Dermis microvascular lymphatic vessel endothelial cell (primary cell): ENCODE measurements around the gene CHST2. TPM values are rescaled to one million over a fixed set of nuclear protein-coding genes. Genes with fewer than 3 reads are reported as not detected.
A peak's percentile ranks its signal among the peaks of the same experiment; 100 is the strongest.

ENCODE experiments used
- DNase-seq, 2 donors: peaks; one replicate each; pipeline versions ENCODE4 v3.0.0 to v3.0.0-alpha.2; 2010; ENCODE audit warnings: low read depth in 2 of 2
- total RNA-seq: library from RNA; depleted of rRNA; stranded (reverse); fragments of >200 nt; gene quantifications from 2 replicates; pipeline ENCODE4 v1.2.1, GENCODE V29; 2014

The CHST2 gene
- total RNA-seq, 1 donor from 2014 or later = 2.1 TPM

DNA sequence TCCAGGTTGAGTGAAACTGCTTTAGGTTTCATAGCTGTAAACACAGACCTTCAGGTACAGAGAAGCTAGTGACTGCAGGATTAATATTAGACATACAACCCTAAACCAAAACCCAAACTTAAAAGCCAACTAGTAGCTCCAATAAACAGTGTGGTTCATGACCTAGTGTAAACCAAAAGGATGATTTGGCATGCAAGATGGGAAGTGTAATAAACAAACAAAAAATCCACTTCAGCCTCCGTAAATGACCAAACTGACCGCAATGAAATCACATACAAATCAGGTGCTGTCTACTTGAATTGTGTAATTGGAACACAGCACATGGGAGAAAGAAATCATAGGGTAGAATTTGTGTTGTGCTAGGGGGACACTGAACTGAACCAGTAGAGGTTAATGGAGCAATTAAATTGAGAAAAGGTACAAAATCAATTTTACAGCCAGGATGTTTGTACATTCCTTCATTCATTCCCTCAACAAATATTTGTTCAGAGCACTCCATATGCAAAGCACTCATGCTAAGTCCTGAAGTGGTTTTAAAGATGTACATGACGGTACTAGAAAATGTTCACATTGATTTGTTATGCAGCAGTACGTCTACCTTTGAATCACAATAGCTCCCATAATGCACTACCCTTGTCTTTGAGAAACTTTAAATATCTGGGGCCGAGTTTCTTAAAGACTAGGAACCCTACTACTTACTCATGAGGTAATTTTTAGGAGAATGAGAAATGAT lies 21.4 kb upstream of the CHST2 start:
- no peak for DNase-seq

DNA sequence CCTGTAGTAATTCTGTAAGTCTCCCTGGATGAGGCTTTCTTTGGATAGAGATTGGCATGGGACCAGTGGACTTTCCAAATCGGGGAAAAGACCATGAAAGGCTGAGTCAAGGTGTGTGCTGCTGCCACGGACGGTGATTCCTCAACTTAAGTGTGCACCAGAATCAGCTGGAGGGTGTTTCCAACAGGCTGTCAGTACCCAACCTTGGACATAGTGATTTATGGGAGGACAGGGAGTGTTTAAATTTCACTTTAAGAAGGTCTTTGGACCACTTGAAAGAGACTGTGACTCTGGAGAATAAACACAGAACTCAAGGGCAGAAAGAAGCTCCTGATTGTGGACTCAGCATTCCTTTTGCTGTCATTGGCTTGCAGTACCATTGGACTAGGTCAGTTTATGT lies 20.4 kb upstream of the CHST2 start:
- DNase-seq = no peak

DNA sequence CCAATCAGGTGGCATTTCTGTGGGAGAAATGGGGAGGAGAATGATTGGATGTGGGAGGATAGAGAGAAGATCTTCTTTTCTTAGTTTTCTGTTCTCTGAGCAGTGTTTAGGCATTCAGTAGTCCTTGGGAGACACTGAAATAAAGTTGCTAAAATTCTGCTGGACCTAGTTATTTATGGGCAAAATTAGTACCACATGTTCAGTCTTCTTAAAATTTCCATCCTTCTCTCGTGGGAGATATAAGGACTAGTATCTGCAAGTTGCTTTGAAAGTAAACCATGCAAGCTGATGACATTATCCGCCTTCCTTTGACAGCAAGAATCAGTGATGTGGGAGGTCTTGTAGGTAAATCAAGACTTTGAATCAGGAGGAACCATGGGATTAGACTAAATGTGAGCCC lies 19.9 kb upstream of the CHST2 start:
- no peak for DNase-seq

DNA sequence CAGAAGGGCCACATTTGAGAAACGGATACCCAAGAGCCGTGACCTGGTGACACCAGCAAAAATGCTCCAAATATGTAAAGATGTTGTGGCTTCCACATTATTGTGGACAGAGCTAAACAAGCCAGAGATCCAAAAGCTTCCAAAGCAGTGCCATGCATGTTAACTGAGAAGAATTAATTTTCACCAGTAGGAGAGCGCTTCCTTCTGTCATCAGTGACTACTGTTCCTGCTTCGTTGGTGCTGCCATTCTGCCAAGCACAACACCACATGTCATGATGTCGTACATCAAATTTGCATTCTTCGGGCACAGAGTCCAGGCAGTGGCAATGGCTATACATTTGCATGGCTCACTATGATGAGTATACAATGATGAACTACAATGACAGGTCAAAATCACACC lies 19.1 kb upstream of the CHST2 start:
- no peak for DNase-seq

DNA sequence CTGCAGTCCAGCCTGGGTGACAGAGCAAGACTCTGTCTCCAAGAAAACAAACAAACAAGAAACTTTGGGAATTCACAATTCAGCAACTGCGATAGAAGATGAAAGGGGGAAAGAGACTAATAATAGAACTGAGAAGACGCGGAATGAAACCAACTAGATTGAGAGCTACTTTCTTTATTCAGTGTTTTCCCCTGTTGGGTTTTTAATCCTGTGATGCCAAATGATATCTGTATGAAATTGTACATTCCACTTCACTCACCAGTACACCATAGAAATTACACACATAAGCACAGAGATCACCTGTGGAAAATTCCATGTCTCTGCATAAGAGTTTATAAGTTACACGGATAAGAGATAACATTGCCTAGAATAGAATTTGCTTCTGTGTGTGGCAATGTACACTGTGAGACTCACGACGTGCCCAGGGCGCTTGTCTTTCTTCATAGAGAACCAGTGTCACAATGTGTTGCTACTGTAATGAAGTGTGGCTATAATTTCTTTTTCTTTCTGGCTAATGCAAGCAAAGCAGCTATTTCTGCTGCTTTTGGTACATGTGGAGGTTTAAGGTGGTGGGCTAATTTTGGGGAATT lies 17.7 kb upstream of the CHST2 start:
- DNase-seq = no peak

DNA sequence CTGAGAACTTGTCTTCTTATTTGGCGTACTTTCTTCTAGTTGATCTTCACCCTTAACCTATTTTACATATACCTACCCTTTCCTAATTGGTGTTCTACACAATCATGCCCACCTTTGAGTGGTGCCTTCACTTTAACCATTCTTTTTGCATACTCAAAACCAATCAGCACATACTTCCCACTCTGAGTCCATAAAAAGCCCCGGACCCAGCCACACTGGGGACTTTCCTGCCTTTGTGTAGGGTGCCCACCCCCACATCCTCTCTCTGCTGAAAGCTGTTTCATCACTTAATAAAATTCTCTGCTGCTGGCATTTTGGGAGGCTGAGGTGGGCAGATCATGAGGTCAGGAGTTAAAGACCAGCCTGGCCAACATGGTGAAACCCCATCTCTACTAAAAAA lies 15.9 kb upstream of the CHST2 start:
- DNase-seq = no peak

DNA sequence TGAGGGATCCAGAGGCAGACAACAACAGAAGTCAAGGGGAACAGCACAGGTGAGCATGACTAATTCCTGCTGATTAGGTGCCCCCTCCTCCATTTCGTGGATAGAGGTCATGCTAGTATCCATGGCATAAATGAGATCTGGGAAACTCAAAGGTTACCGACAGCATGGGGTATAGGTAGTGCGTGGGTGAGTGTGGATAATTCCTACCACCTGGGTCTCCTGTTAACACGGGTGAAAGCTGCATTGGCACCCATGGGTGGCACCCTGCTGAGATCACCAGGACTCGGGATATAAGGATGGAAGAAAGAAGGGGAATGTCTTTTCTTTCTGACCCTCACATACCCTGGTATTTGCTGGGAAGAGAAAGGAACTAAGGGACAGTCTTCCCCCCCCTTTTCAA lies 14.4 kb upstream of the CHST2 start:
- DNase-seq = no peak

DNA sequence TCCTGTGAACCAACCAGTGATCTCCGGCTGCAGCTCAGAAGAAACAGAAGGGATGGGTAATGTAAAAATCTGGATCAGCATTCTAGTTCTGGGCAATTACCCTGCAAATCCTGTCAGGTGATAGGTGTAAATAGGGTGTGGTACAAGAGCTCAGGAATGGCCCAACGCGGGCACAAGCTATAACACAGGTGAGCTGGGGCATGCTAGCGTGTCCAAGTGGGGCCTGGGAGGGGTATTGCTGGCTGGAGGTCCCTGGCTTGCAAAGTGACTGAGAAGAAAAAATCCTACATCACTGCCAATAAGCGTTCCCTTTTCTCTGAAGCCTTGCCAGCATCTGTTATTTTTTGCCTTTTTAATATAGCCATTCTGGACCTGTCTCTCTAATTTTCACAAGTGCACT lies 9.7 kb upstream of the CHST2 start:
- no peak for DNase-seq

DNA sequence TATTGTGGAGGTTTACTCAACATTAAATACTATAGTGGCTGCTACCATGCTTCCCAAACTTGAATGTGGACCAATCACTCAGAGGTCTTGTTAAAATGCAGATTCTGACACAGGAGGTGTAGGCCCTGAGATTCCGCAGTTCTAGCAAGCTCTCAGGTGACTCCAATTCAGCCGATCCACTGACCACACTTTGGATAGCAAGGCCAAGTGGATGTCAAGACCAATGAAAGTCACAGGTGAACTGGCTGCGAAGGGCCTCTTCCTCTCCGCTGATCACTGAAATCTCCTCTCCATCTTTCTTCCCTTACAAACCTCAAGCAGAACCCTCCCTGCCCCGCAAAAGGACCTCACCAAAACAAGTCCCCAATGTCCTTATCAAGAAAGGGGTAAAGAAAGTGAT lies 9.2 kb upstream of the CHST2 start:
- DNase-seq = no peak

DNA sequence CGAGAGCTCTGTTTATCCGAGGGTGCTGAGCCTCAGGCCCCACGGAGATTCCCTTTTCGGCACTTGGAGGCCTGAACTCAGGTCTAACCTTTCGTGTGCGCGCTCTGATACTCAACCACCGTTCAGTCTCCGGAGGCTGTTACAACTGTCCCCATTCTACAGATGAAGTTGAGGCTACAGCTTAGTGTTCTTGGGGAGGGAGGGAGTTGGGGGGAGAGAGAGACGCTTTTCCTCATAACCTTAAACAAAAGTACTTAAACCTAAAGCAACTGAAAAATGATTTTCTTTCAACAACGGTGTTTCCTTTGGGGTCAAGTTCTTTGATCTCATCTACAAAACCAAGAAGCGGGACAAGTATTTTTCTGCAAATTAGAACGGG lies 952 bp upstream of the CHST2 start:
- DNase-seq = no peak

DNA sequence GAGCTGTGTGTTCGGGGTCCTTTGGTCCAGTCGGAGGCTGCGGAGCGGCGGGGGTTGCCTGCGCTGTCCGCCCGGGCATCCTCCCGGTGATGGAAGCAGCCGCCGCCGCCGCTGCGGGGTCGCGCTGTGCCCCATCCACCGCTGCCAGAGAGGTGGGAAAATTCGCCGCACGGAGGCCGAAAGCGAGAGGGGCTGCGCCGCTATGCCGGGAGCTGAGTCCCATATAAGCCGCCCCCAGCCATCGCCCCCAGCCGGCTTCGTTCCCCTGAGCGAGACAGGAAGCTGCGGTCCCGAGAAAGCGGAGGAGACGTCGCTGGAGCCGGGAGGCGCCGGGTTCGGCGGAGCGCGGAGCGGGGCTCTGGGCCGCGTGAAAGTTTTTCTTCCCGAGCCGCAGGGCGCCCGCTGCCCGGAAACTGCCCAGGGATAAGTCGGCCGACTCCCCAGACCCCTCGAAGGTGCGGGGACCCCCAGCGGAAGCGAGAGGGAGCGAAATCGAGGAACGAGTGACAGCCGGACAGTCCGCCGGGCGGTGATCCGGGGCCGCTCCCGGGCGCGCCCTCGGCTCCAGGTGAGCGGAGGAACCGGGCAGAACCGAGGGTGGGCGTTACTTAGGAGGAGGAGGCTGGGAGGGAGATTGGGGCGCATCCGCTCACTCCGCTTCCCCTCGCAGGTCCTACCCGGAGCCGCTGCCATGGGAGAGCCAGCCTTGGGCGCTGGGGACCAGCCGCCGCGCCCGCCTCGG lies 574 bp downstream of the CHST2 start:
- peak in 1 of 2 donors; percentile 11 for DNase-seq

DNA sequence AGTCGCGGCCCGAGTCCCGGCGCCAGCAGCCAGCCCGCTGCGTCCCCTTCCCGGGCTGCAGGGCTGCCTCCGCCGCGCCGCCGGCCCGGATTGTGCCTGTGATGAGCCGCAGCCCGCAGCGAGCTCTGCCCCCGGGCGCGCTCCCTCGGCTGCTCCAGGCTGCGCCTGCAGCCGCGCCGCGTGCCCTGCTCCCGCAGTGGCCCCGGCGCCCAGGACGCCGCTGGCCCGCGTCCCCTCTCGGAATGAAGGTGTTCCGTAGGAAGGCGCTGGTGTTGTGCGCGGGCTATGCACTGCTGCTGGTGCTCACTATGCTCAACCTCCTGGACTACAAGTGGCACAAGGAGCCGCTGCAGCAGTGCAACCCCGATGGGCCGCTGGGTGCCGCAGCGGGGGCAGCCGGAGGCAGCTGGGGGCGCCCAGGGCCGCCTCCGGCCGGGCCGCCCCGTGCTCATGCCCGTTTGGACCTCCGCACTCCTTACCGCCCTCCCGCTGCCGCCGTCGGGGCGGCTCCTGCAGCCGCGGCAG lies 1.2 kb downstream of the CHST2 start:
- peak in 1 of 2 donors; percentile 54 for DNase-seq

DNA sequence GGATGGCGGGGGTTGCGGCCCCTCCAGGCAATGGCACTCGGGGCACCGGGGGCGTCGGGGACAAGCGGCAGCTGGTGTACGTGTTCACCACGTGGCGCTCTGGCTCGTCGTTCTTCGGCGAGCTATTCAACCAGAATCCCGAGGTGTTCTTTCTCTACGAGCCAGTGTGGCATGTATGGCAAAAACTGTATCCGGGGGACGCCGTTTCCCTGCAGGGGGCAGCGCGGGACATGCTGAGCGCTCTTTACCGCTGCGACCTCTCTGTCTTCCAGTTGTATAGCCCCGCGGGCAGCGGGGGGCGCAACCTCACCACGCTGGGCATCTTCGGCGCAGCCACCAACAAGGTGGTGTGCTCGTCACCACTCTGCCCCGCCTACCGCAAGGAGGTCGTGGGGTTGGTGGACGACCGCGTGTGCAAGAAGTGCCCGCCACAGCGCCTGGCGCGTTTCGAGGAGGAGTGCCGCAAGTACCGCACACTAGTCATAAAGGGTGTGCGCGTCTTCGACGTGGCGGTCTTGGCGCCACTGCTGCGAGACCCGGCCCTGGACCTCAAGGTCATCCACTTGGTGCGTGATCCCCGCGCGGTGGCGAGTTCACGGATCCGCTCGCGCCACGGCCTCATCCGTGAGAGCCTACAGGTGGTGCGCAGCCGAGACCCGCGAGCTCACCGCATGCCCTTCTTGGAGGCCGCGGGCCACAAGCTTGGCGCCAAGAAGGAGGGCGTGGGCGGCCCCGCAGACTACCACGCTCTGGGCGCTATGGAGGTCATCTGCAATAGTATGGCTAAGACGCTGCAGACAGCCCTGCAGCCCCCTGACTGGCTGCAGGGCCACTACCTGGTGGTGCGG lies 1.9 kb downstream of the CHST2 start:
- DNase-seq = peak in 1 of 2 donors; percentile 66

DNA sequence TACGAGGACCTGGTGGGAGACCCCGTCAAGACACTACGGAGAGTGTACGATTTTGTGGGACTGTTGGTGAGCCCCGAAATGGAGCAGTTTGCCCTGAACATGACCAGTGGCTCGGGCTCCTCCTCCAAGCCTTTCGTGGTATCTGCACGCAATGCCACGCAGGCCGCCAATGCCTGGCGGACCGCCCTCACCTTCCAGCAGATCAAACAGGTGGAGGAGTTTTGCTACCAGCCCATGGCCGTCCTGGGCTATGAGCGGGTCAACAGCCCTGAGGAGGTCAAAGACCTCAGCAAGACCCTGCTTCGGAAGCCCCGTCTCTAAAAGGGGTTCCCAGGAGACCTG lies 2.5 kb downstream of the CHST2 start:
- DNase-seq = no peak

DNA sequence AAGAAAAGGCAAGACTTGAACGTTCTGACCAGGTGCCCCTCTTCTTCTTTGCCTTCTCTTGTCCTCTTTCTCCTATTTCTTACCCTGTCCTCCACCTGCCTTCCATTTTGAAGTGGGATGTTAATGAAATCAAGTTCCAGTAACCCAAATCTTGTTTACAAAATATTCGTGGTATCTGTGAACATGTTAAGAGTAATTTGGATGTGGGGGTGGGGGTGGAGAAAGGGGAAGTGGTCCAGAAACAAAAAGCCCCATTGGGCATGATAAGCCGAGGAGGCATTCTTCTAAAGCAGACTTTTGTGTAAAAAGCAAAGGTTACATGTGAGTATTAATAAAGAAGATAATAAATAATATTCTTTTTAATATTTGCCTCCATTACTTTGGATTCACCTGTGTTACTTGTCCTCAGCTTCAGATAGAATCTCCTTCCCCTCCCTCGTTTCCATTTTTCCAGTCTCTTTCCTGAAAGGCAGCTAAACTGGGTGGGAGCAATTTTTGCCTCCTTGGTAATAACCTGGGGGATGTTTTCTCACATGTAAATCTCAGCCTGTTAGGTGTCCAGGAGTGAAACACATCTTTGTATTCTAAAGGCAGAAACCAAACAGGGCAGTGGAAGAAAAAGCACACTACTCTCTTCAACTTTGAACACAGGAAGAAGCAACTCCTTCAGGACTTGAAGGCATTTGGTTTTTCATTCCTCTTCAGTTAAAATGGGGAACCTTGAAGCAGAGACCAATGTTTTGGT lies 3.2 kb downstream of the CHST2 start:
- no peak for DNase-seq

DNA sequence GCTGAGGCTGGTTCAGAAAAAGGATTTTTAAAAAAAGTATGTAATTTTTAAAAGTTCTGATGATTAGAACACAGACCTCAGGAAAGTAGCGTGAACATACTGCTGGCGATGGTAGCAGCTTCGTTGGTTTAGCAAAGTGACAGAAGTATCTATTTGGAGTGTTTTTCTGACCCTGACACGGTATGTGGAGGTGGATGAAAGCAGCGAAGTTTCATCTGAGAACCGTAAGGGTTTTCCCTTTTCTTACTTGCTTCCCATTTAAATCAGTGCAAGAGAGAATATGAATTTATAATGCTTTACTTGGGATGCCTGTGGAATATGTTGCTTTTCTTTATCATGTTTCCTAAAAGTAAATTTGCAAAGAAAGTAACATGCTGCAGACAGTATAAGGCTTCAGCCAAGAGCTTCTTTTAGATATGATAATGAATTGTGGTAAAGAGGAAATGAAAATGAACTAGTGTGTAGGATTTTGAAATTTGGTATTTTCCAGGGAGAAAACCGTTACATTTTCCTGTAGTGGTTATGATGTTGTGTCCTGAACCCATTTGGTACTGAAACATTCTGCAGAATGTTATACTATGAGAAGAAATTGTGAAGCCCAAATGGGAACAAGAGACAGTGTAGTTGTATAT lies 3.9 kb downstream of the CHST2 start:
- DNase-seq = no peak

DNA sequence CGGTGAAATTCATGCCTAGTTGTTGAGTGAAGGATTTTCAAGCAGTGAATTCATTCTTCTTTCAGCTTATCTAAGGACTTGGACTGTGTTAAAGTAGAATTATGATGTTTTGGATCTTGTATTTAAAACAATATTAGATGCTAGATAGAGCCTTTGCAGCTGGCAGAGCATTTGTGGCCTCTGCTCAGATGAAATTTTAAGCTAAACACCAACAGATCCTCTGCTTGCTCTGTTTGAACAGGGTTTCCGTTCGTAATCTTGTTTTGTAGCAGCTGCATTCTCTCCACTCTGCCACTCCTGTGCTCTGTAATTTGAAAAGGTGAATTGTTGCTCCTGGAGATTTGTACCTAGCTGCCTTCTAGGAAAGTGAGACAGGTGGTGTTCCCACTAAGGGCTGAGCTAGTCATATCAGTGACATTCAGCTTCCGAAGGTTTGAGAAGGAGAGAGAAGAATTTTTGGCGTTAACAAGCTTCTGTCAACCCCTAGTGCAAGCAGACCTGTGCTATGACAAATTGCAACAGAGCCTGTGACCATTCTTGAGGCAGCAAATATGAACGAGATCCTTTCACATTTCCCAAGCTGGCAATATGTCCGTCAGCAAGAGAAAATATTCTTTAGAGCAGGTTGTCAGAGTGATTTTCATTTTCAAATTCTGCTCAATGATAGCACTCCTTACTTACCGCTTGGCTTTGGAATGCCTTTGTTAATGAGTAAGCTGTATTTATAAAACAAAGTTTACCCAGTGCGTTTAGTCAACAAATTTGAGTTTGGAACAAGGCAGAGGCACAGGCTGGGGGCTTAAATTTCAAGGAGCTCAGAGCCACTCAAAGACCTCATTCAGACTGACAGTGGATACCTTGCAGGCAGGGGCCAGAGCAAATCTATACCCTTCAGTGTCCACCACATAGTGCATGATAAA lies 5.3 kb downstream of the CHST2 start:
- DNase-seq = no peak

DNA sequence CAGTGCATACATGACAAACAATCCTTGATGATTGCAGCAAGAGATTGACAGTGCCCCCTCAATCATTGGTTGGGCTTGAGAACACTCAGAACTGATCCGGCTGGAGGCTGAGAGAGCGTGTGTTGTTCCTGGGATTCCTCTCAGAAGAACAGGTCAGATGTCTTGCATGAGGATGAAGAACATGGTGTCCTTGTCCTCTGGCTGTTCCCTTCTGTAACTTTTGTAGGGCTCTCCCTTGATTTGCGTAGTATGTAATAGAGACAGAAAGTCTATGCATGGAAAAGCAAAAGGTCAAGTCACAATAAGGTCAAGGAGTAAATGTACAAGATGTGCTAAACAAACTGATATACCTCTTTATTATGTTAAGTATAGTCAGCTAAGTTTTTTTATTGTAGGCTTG lies 8.2 kb downstream of the CHST2 start:
- no peak for DNase-seq

DNA sequence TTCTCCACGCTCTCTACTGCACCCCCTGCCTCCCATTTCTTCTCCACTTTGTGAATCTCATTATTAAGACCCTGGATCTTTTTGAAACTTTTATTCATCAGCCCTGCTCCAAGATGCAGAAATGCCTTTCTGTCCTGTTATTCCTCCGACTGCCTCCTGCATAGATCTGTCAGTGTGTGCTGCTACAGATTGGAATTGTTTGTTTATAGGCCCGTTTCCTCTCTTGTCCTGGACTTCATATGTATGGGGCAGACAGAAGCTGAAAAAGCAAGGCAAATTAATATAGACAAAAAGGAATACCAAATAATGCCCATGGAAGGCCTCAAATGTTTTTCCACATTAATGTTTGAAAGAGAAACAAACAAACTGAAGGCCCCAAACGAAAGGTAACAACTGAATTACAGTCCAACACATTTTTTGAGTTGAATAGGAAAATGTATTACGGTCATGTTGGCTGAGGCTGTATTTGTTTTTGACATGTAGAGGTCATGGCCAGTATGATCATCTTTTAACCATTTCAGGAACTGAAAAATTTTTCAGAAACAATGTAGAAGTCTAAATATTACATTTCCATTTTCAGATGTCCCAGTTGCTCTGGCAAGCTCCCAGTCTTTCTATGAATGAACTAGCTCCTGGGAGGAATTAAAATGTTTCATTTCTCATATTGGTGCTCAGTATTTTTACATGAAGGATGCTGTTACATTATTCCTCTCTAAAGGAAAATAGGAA lies 8.8 kb downstream of the CHST2 start:
- peak in 1 of 2 donors; percentile 9 for DNase-seq
